Peyer's patch (tissue), 4 donors: ENCODE data around the gene APOBR.

Experiments used
- CTCF ChIP-seq, 6 experiments: fragments of 450-650 bp in 4 of 6; fragments of 200-600 bp in 2 of 6; sonication (generic) in 1 of 6; IDR thresholded peaks; one replicate each; pipeline ENCODE4 v1.5.1; 2017 to 2019; ENCODE audit warnings: antibody characterized with exemption in 6 of 6, mild to moderate bottlenecking in 3 of 6, moderate library complexity in 1 of 6
- POLR2A ChIP-seq, 2 donors: fragments of 450-650 bp; IDR thresholded peaks; one replicate each; pipeline ENCODE4 v1.5.1; 2017; ENCODE audit warnings: antibody characterized with exemption in 2 of 2, mild to moderate bottlenecking in 2 of 2, moderate library complexity in 2 of 2

GRCh38 chr16:28513484-28514181, 19.2 kb downstream of the APOBR start:
- TF ChIP-seq CTCF (IDR thresholded peaks at IDR 0.05) (no peak), POLR2A (IDR thresholded peaks at IDR 0.05) (no peak)
